NOMO-1 treated with dmso at 0.1 percent for 144 hours (cell line): Measurements from ENCODE around the gene PRR18.

Experiments
- DNase-seq: peaks from one replicate; lab custom pipeline; 2025; ENCODE audit not compliant: unreplicated experiment; lab: John Stamatoyannopoulos, UW

Gene PRR18

GRCh38 chr6:166334878-166335277, 26.7 kb upstream of the PRR18 start:
- DNase-seq: no peak

- DNase-seq: peak; percentile 44
Measured at GRCh38 chr6:166333172-166333995, 25.2 kb upstream of the PRR18 start.

DNA sequence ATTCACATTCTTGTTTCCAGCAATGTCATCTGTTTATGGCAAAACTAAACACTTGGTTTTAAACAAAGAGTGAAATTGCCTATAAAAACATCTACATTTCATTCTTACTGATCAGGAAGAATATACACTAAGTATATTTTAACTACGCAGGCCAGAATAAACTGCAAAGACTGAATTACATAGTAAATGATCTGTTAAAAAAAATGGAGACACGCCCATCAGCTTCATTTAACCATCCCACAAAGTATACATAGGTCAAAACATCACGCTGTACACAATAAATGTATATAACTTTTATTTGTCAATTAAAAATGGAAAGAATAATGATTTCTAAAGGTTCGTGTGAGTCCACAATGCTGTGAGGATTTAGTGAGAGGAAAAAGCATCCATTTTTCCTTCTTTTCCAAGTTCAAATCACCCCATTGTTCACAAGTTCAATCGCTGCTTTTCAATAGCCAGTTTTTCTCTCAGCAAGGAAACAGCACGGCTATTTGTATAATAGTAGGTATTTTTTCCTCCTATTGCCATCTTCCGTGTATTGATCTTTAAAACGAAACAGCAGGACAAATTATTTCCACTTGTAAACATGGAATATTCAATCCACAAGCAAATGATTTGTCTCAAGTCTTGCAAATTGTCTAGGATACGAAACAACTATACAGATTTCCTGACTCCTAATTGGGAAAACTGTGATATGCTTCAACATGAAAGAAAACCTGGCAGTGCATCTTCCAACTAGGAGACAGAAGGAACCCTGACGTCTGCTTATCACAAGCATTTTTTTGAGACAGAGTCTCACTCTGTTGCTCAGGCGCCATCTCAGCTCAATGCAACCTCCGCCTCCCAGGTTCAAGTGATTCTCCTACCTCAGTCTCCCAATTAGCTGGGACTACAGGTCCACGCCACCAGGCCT, 23.6 kb upstream of the PRR18 start:
- DNase-seq: no peak

- no peak for DNase-seq
Measured at GRCh38 chr6:166330612-166331011, 22.4 kb upstream of the PRR18 start.

DNA sequence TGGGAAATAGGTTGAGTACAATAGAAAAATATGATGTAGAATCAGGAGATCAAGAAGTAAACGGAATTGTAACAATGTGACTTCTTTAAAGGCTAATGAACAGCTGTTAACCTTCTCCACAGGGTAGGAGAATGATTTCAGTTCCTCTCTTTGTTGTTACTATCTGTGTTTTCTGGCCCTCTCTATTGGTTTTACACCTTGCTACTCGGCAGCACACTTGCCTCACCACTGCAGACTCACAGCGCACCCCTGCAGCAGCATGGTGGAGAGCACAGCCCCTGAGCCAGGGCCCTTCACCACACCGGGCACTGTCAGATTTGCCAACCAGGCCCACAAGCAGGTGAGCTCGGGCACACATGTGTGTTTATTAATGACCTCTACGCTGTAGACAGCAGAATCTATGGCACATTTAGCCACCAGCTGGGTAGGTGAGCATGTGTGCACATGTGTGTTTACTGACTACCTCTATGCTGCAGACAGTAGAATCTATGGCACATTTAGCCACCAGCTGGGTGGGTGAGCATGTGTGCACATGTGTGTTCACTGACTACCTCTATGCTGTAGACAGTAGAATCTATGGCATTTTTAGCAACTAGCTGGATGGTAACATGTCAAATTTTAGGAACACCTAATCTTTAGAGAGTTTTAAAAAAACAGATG, 17.3 kb upstream of the PRR18 start:
- DNase-seq: no peak

DNA sequence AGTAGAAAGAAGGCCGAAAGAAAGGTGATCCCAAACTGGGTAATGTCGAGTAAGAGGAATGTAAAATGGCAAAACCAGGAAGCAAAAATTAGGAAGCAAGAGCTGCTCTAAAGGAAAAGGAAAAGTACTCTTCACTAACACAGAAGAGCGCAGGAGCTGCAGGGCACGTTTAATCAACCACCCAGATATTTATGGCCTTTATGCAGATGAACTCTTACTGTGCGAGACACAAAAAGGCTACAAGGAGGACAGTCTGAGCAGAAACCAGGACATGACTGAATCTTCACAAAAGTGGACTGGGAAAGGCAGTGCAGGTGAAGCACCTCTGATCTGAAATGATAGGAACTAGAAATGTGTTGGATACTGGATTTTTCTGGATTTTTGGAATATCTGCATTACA, 15.2 kb upstream of the PRR18 start:
- DNase-seq: no peak

GRCh38 chr6:166318649-166319600, 10.7 kb upstream of the PRR18 start:
- DNase-seq: no peak

DNA sequence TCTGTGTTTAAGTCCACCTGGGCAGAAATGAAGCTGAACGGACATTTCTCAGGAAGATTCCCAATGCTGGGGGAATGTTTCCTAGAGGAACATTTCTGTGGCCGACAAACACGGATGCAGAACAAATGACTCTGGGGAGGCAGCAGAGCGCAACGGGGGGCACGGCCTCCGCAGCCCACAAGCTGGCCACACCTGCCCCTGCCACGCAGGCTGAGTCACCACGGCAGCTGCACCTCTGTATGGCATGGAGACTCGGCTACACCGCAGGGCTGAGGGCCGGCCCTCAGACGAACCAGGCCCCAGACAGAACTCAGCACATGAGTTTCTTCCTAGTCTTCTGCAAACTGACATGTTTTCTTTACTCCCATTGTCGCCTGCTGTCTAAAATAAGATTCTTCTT, 10.0 kb upstream of the PRR18 start:
- no peak for DNase-seq

GRCh38 chr6:166317261-166318212, 9.3 kb upstream of the PRR18 start:
- no peak for DNase-seq

- no peak for DNase-seq
Measured at GRCh38 chr6:166315436-166315835, 7.2 kb upstream of the PRR18 start.

DNA sequence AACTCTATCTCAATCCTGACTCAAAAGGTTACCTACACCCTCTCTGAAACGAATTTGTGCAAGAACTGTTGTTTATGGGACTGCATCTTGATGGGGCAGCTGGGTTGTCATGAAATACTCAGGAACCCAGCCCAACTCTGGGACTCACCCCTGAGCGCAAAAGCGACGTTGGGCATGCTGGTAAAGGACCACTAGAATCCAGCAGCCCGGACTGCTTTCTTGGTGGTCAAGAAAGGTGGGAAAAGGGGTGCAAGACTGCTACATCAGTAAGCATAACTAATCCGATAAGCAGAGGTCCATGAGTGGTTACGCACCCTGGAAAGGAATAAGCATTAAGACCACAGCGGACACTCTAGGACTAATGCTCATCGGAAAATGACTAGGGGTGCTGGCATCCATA, 6.3 kb upstream of the PRR18 start:
- DNase-seq: no peak

GRCh38 chr6:166313255-166314070, 5.3 kb upstream of the PRR18 start:
- DNase-seq: no peak

GRCh38 chr6:166312832-166313231, 4.6 kb upstream of the PRR18 start:
- no peak for DNase-seq

DNA sequence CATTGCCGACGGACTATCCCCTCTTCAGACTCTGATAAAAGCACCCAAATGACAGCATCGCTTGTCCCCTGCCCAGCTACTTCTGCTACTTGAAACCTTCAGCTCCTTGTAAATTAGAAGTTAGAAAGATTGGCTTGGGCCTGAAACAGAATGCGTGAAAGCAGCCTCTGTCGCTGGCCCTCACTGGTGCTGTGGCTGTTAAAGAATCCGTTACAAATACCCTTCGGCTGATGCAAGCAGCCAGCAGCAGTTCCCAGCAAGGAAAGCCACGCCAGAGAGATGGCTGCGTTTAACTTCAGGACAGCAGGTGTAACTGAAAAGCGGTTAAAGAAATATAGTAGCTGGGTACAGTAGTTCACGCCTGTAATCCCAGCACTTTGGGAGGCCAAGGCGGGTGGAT, 2.4 kb upstream of the PRR18 start:
- no peak for DNase-seq

DNA sequence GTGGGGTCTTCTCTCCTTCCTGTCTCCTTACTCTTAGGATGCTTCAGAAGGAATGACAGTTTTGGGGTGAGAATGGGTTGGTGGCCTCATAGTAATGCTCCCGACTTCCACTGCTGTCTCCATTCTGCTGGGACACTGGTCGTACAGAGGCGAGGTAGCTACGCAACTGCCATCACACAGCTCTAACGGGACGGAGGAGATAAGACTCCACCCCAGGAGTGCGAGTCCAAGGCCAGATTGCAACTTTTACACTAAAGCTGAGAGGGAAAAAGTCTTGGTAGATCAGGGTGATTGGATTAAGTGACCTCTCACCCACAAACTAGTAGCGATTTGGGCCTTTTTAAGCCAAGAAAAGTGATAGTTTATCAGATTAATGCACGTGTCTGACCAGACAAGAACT, 1.8 kb upstream of the PRR18 start:
- DNase-seq: no peak

GRCh38 chr6:166308769-166309589, 787 bp upstream of the PRR18 start:
- no peak for DNase-seq
